ENCODE results near the gene SMIM28.
A peak's percentile ranks its signal among the peaks of the same experiment; 100 is the strongest.
"Not testable (repeated sequence)": the region's sequence is repeated elsewhere in the genome, so short reads cannot be mapped to it uniquely, and the experiment has no call there.

Gene SMIM28

DNA sequence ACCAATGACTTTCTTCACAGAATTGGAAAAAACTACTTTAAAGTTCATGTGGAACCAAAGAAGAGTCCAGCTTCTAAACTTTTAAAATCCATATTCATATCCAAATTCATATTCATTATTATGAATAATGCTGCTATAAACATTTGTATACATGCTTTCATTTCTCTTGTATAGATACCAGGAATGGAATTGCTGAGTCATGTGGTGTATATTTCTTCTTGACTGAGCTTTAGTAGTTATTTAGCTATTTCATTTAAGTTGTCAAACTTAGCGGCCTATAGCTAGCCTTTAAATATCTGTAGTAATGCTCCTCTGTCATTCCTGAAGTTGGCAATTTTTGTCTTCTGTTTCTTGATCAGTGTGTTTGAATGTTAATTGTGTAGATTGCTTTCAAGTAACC is 19.8 kb upstream of the SMIM28 start:
- H3K9me3 Mint-ChIP-seq = no peaks in the 10 kb centered on the region
- no peak for DNase-seq
- ATAC-seq = no peak
- H3K4me1 Mint-ChIP-seq = no peaks in the 10 kb centered on the region
- no peak overlapping the region for H3K4me3 Mint-ChIP-seq
- H3K27ac Mint-ChIP-seq = no peak overlapping the region
- peaks cover 24% of the 10 kb centered on the region for H3K27me3 Mint-ChIP-seq

DNA sequence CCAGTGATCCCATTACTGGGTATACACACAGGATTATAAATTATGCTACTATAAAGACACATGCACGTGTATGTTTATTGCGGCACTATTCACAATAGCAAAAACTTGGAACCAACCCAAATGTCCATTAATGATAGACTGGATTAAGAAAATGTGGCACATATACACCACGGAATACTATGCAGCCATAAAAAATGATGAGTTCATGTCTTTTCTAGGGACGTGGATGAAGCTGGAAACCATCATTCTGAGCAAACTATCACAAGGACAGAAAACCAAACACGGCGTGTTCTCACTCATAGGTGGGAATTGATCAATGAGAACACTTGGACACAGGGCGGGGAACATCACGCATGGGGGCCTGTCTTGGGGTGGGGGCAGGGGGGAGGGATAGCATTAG is 9.0 kb upstream of the SMIM28 start:
- not testable (repeated sequence) for H3K27ac Mint-ChIP-seq, ATAC-seq, DNase-seq, H3K4me3 Mint-ChIP-seq, H3K4me1 Mint-ChIP-seq
- Mint-ChIP-seq H3K9me3 (peaks cover 0 to 14% of the 10 kb centered on the region in 2 donors), H3K27me3 (peaks cover 32% of the 10 kb centered on the region)

DNA sequence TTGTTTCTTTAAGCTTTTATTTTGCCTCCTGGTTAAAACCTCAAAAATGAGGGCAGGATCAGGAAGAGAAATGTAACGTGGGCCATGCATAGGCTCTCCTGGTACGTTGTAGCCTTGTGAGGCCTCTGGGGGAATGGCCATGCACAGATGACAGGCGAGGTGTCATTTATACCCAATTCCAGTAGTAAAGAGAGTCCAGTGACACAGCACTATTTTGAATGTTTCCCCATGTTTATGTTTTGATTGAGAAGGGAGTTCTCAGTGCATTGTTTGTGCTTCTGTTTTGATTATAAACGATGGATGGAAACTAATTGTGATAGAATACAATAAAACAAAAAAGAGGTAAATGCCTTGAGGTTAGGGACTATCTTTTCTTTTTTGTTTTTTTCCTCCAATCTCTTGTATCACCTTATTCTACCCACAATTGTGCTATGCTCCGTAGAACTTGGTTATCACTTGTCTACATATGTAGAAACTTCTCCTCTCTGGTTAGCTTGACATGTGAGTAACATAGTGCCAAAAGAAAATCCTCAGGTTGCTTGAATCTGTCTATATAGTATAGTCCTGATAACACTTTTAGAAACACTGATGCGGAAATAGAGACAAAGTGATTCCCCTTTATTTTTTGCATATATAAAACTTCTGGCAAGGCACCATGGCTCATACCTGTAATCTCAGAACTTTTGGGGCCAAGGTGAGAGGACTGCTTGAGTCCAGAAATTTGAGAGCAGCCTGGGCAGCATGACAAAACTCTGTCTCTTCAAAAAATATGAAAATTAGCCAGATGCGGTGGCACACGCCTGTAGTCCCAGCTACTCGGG is 6.9 kb upstream of the SMIM28 start:
- no peak for DNase-seq
- no peaks in the 10 kb centered on the region for H3K4me1 Mint-ChIP-seq
- peaks cover 0 to 6% of the 10 kb centered on the region in 2 donors for H3K9me3 Mint-ChIP-seq
- peak overlapping the region; percentile 28 to 57 for H3K27ac Mint-ChIP-seq
- no peak for ATAC-seq
- no peak overlapping the region for H3K4me3 Mint-ChIP-seq
- H3K27me3 Mint-ChIP-seq = peaks cover 17% of the 10 kb centered on the region

DNA sequence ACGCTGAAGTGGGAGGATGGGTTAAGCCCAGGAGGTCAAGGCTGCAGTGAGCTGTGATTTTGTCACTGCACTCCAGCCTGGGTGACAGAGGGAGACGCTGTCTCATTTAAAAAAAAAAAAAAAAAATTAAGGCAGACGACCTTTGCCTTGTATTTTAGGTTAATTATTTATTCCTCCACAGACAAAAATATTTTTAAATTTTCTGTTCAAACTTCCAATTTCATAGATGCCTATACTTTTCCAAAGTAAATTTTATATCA is 6.3 kb upstream of the SMIM28 start:
- Mint-ChIP-seq H3K4me3 (no peak overlapping the region), H3K9me3 (peaks cover 0 to 6% of the 10 kb centered on the region in 2 donors), H3K27ac (no peak overlapping the region), H3K27me3 (peaks cover 13% of the 10 kb centered on the region), H3K4me1 (no peaks in the 10 kb centered on the region)
- ATAC-seq (no peak), DNase-seq (no peak)

DNA sequence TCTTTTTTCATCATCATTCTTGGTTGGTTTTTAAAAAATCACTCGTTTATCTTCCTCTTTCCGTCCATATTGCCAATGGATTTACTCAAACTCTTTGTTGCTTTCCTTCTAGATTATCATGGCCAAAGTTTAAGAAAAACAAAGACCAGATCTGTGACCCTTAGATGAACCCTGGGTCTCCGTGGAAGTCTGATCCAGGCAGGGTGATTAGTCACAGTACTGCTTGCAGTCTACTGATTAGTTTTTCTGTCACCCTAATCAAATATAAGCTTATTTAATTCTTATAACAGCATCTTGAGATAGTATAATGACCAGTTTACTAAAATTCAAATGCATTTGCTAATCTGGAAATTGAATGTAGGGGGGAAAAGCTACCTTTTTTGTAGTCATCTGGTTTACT is 6.0 kb upstream of the SMIM28 start:
- H3K27ac Mint-ChIP-seq = peak overlapping the region in 1 of 2 donors; percentile 76
- no peak for DNase-seq

DNA sequence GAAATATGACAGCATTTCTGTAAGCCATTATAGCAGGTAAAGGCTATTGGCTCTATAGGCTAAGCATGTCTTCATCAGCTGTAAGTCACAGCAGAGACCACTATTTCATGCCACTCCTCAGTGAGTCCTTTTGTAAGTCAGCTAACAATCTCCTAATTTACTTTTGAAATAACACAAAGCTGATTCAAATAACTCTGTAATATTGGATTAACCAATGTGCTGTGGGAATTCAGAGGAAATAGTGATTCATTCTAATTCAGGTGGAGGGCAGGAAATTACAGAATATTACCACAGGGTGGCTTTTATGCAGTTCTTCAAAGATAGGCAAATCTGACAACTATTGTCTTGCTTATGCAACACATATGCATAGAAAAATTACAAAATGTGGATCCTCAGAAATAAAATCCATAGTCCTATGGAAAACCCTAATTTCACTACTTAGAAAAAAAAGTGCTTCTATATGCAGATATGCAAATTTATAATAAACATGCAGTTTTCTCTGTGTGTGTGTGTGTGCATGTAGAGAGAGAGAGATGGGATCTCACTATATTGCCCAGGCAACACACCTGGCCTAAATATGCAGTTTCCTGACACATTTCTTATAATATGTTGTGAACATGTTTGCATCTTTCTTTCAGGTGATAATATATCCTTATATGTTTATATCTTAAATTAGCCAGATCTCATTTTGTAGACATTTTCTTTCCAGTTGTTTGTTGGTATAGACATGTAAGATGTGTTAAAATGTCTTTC is 4.8 kb upstream of the SMIM28 start:
- Mint-ChIP-seq H3K4me1 (no peaks in the 10 kb centered on the region), H3K4me3 (no peak overlapping the region), H3K27me3 (no peaks in the 10 kb centered on the region), H3K27ac (no peak overlapping the region), H3K9me3 (no peaks in the 10 kb centered on the region)
- peak; percentile 72 for ATAC-seq
- DNase-seq = no peak

More for the DNA sequence above, 6.0 kb upstream of the SMIM28 start:
- H3K27me3 Mint-ChIP-seq = peaks cover 10% of the 10 kb centered on the region
- H3K9me3 Mint-ChIP-seq = peaks cover 0 to 6% of the 10 kb centered on the region in 2 donors
- H3K4me3 Mint-ChIP-seq = no peak overlapping the region
- ATAC-seq = no peak
- H3K4me1 Mint-ChIP-seq = no peaks in the 10 kb centered on the region

DNA sequence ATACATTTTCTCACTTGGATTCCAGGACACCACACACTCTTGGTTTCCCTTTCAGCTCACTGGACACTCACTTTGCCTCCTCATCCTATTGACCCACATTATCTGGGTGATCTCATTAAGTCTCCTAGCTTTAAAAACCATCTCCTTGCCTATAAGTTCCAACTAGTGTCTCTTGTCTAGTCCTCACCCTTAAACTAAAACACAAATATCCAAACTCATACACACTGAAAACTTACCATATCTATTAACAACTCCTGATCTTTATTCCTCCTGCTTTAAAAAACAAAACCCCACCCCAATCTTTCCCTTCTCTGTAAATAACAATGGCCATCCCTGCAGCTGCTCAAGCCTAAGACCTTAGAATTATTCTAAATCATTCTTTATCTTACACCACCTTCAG is 3.5 kb upstream of the SMIM28 start:
- DNase-seq = no peak
- no peaks in the 10 kb centered on the region for H3K4me1 Mint-ChIP-seq
- no peak overlapping the region for H3K27ac Mint-ChIP-seq
- no peaks in the 10 kb centered on the region for H3K27me3 Mint-ChIP-seq
- no peak overlapping the region for H3K4me3 Mint-ChIP-seq
- ATAC-seq = no peak
- H3K9me3 Mint-ChIP-seq = no peaks in the 10 kb centered on the region

DNA sequence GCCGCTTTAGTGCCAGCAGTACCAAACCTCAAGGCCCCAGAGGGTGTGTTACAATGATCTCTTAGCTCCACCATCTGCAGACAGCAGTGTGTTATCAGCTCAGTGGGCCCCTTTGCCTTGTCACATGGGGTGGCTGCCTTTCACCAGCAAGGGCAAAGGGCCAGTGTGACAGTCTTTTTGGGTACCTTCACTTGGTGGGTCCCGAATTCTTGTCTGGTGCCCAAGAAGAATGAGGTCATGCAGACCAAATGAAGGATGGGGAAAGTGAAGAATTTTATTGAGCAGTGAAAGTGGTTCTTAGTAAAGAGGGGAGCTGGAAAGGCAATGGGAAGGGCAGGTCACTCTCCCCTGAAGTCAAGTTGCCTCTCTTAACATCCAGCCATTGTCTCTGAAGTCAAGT is 2.9 kb upstream of the SMIM28 start:
- ATAC-seq (no peak), DNase-seq (no peak)
- no peaks in the 10 kb centered on the region for H3K27me3 Mint-ChIP-seq
- no peaks in the 10 kb centered on the region for H3K9me3 Mint-ChIP-seq
- no peak overlapping the region for H3K4me3 Mint-ChIP-seq
- H3K4me1 Mint-ChIP-seq = no peaks in the 10 kb centered on the region
- no peak overlapping the region for H3K27ac Mint-ChIP-seq

DNA sequence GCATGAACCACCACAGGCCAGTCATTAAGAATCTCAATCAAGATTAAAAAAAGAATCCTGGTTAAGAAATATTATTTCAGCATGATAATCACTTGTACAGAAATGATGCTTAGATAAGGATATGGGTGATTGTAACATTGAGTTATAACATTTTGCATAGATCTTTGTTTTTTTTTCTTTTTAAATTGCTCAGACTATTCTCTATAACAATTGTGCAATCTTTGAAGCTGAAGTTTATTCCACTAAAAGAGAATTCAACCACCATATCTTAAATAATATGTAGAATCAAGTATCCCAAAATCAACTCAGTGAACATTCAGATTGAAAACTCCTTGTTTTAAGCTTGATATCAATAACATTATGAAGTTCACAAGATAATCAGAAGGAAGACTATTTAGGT is 663 bp upstream of the SMIM28 start:
- Mint-ChIP-seq H3K27me3 (no peaks in the 10 kb centered on the region), H3K9me3 (no peaks in the 10 kb centered on the region), H3K4me3 (no peak overlapping the region), H3K4me1 (no peaks in the 10 kb centered on the region), H3K27ac (no peak overlapping the region)
- ATAC-seq (no peak), DNase-seq (no peak)

DNA sequence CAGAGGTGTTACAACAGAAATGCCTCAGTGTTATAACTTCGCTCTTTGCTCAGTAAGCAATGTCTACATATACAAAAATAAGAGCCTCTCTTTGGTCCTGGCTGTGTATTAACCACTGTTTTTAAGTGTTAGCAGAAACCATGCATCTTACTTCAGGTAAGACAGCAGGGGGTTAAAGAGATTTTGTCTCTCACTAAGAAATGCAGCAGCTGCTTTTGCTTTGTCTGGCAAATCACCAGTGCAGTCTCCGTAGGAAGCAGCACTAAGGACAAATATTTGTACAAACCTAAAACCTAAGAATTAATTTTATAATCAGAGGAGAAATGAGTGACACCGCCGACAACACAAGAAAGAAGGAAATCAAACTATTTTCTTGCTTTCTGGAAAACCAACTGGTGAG is 758 bp downstream of the SMIM28 start:
- DNase-seq = no peak
- no peaks in the 10 kb centered on the region for H3K9me3 Mint-ChIP-seq
- no peak overlapping the region for H3K4me3 Mint-ChIP-seq
- no peaks in the 10 kb centered on the region for H3K27me3 Mint-ChIP-seq
- H3K27ac Mint-ChIP-seq = no peak overlapping the region
- ATAC-seq = no peak
- H3K4me1 Mint-ChIP-seq = no peaks in the 10 kb centered on the region

DNA sequence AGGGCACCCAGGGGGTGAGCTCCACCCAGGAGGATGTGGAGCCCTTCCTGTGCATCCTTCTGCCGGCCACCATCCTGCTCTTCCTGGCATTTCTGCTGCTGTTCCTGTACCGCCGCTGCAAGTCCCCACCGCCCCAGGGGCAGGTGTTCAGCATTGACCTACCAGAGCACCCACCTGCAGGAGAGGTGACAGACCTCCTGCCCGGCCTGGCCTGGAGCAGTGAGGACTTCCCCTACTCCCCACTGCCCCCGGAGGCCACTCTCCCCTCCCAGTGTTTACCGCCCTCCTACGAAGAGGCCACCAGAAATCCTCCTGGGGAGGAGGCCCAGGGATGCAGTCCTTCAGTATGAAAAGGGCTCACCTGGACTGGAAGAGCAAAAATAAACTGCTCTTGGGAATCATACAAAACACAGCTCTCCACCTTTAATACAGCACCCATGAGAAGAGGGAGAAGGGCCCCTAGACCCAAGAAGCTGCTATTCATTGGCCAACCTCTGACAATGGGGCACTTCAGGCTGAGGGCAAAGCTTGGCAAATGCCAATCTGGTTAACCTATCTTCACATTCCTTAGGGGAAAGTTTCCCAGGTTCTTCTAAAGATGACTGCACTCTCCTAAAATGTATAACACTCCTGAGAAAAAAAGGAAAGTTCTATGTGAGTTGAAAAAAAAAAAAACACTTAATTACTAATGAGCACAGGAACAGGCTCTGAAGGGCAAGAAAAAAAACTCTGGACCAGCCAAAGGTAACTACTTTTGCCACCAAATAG is 5.0 kb downstream of the SMIM28 start:
- no peak for ATAC-seq
- no peak for DNase-seq
- no peaks in the 10 kb centered on the region for H3K27me3 Mint-ChIP-seq
- H3K27ac Mint-ChIP-seq = no peak overlapping the region
- H3K9me3 Mint-ChIP-seq = no peaks in the 10 kb centered on the region
- no peaks in the 10 kb centered on the region for H3K4me1 Mint-ChIP-seq
- no peak overlapping the region for H3K4me3 Mint-ChIP-seq

DNA sequence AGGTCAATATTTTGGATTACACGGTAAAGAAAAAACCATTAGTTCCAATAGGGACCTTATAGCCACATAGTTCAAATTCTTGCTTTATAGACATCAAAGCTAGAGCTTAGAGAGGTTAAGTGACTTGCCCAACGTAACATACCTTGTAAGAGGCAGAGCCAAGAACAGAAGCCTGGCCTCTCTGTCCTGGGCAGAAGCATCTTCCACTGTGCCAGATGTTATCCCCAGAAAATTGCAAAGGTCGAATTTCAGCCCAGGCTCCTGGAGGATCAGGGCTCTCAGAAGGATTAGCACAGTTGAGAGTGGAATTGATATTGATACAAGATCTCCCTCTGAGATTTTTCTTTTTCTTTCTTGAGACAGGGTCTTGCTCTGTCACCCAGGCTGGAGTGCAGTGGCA is 6.1 kb downstream of the SMIM28 start:
- no peak overlapping the region for H3K27ac Mint-ChIP-seq
- no peaks in the 10 kb centered on the region for H3K4me1 Mint-ChIP-seq
- no peak for DNase-seq
- no peak overlapping the region for H3K4me3 Mint-ChIP-seq
- peaks cover 3% of the 10 kb centered on the region for H3K27me3 Mint-ChIP-seq
- no peak for ATAC-seq
- H3K9me3 Mint-ChIP-seq = no peaks in the 10 kb centered on the region

DNA sequence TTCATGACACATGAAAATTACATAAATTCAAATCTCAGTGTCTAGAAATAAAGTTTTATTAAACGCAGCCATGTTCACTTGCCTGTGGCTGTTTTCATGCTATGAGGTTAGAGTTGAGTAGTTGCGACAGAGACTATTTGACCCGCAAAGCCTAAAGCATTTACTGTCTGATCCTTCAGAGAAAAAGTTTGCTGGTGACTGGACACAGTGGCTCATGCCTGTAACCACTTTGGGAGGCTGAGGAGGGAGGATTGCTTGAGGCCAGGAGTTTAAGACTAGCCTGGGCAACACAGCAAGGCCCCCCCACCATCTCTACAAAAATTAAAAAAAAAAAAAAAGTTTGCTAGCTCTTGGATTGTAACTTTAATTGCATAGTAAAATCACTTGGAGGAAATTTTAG is 9.2 kb downstream of the SMIM28 start:
- no peak for ATAC-seq

DNA sequence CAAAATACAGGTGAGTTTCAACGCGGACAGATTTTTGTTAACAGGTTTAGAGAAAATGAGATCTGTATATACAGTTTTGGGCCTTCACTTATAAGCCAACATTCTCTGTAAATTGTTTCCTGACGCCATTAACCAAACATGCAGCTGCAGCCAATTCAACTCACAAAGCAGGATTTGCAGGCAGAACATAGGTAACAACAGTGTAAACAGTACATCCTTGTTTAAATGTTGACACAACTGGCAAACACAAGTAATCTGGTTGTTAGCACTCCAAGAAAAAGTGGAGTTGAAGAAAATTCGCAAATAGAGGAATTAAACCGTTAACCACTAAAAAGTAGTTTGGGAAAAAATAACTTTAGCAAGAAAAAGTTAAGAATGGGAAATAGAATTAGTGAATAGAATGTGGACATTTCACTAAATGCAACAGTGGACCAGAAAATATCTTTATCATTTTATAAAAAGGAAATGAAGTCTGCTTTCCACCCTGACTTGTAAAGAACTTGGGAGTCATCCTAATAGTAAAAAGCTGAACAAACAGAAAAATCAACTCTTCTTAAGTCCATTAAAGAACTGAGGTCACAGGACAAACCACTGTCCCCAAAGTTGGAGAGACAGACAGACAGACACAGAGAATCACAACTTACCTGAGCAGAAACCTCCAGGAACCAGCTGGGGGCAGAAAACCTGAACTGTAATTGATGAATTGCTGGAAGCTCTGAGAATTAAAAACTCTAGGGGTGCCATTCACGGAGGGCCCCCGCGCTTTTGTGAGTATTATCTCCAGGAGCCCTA is 10.1 kb downstream of the SMIM28 start:
- ATAC-seq (no peak), DNase-seq (no peak)
- Mint-ChIP-seq H3K4me1 (no peaks in the 10 kb centered on the region), H3K4me3 (no peak overlapping the region), H3K9me3 (no peaks in the 10 kb centered on the region), H3K27me3 (peaks cover 9% of the 10 kb centered on the region), H3K27ac (no peak overlapping the region)

More for the DNA sequence above, 9.2 kb downstream of the SMIM28 start:
- Mint-ChIP-seq H3K4me1 (no peaks in the 10 kb centered on the region), H3K27ac (no peak overlapping the region), H3K9me3 (no peaks in the 10 kb centered on the region), H3K27me3 (peaks cover 9% of the 10 kb centered on the region), H3K4me3 (no peak overlapping the region)
- DNase-seq = no peak

DNA sequence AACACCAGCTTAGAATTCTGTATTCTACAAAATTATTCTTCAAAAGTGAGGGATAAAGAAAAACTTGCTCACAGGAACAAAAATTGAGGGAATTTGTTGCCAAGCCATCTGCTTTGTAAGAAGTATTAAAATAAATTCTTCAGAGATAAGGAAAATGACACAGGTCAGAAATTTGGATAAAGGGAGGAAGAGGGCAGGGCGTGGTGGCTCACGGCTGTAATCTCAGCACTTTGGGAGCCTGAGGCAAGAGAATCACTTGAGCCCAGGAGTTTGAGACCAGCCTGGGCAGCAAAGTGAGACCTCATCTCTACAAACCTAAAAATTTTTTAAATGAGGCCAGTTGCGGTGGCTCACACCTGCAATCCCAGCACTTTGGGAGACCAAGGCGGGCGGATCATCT is 11.8 kb downstream of the SMIM28 start:
- peaks cover 9% of the 10 kb centered on the region for H3K27me3 Mint-ChIP-seq
- H3K9me3 Mint-ChIP-seq = no peaks in the 10 kb centered on the region
- H3K4me1 Mint-ChIP-seq = no peaks in the 10 kb centered on the region
- no peak overlapping the region for H3K27ac Mint-ChIP-seq
- DNase-seq (no peak), ATAC-seq (no peak)
- no peak overlapping the region for H3K4me3 Mint-ChIP-seq

All from stimulated activated naive CD8-positive, alpha-beta T cell treated with anti-CD3 and anti-CD28 coated beads, Interleukin-15, amount 100 ng/mL, for 72 hours (primary cell).